Measurements from ENCODE around the gene CPA3. TPM values are rescaled to one million over a fixed set of nuclear protein-coding genes. Genes with fewer than 3 reads are reported as not detected.

CPA3 gene
- total RNA-seq, 1 experiment from 2014 or later: not detected

DNA sequence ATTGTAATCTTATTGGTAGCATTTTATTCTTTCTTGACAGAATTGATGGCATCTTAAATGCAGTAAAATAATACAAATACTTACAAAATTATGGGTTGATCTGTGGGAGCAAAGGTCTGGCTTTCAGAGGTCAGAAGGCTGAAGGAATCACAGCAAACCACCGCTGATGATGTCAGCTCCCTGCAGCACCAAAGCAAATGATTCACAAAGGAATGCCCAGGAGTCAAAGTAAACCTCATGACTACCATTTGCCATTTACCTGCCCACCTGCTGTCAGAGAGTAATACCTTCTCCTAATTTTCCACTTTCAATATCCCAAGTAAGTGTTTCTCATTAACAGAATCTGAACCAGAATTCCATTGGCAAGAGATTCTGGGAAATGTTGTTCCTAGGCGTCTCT is 46.1 kb downstream of the CPA3 start:
- Histone ChIP-seq H3K36me3 (ENCODE audit: insufficient read depth, low read length) (no peaks in the 10 kb centered on the region), H3K4me1 (ENCODE audit: low read length) (no peaks in the 10 kb centered on the region), H3K79me2 (ENCODE audit: low read length) (no peaks in the 10 kb centered on the region), H3K27ac (ENCODE audit: low read length) (no peak overlapping the region), H4K20me1 (ENCODE audit: insufficient read depth, low read depth, low read length) (no peaks in the 10 kb centered on the region), H3K27me3 (ENCODE audit: low read length) (no peaks in the 10 kb centered on the region), H3K4me2 (ENCODE audit: low read depth, low read length, poor library complexity, severe bottlenecking) (no peak overlapping the region), H3K9me3 (ENCODE audit: low read length) (no peaks in the 10 kb centered on the region), H2AFZ (ENCODE audit: low read length) (no peak overlapping the region), H3K9me2 (replicated peaks; ENCODE audit: insufficient read depth, low read length) (no peaks in the 10 kb centered on the region), H3K4me3 (ENCODE audit: low read length) (no peak overlapping the region), H3K9ac (ENCODE audit: low read length) (no peak overlapping the region)
- no peak for DNase-seq

DNA sequence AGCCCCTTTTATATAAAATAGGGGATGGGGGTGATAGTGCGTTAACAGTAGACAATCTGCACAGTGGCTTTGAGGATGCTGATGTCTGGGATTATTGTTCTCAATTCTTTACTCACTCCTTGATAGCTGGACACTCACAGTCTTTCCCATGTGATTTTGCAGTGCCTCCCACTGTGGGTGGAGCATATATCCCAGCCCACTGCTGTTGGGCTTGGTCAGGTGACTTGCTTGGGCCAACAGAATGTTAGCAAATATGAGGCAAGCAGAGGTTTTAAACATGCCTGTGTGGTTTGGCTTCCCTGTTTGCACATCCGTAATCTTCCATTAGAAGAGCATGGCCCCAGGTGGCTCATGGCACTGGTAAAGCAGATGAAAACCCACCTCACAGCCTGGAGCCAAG is 46.5 kb downstream of the CPA3 start:
- no peaks in the 10 kb centered on the region for H3K36me3 ChIP-seq (ENCODE audit: insufficient read depth, low read length)
- no peaks in the 10 kb centered on the region for H4K20me1 ChIP-seq (ENCODE audit: insufficient read depth, low read depth, low read length)
- H2AFZ ChIP-seq (ENCODE audit: low read length): no peak overlapping the region
- no peak for DNase-seq
- no peaks in the 10 kb centered on the region for H3K27me3 ChIP-seq (ENCODE audit: low read length)
- H3K4me3 ChIP-seq (ENCODE audit: low read length): no peak overlapping the region
- no peaks in the 10 kb centered on the region for H3K9me2 ChIP-seq (replicated peaks; ENCODE audit: insufficient read depth, low read length)
- H3K79me2 ChIP-seq (ENCODE audit: low read length): no peaks in the 10 kb centered on the region
- no peaks in the 10 kb centered on the region for H3K4me1 ChIP-seq (ENCODE audit: low read length)
- H3K9ac ChIP-seq (ENCODE audit: low read length): no peak overlapping the region
- H3K27ac ChIP-seq (ENCODE audit: low read length): no peak overlapping the region
- H3K9me3 ChIP-seq (ENCODE audit: low read length): no peaks in the 10 kb centered on the region
- H3K4me2 ChIP-seq (ENCODE audit: low read depth, low read length, poor library complexity, severe bottlenecking): no peak overlapping the region

DNA sequence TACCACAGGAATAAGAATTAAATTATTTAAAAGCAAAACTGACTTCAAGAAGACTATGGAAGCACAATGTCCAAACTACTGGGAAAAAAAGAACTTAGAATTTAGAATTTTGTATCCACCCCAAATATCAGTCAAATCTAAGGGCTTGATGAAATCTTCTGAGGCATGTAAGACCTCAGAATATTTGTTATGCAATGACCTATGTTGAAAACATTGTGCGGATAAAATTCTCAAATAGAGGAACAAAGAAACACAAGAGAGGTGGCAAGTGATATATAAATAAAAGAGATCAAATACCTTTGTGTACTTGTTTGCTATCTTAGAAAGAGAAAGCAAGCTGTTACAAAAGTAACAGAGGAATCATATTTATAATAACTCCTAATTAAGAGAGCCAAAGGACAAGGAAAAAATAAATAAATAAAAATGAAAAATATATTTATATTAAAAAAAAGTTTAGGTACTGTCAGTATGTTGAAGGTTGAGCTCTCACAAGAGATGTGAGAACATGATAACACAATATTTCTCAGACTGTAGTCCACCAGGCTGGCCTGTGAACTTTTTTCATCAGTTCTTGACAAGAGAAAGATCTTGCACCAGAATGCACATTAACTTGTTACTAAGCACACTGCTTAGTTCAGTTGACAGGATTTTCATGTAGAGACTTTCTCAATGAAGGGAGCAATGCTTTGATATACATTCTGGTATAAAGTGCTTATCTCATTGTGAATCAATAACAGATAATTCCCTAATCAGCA is 50.0 kb downstream of the CPA3 start:
- Histone ChIP-seq H3K4me3 (ENCODE audit: low read length) (no peak overlapping the region), H3K36me3 (ENCODE audit: insufficient read depth, low read length) (no peaks in the 10 kb centered on the region), H3K4me2 (ENCODE audit: low read depth, low read length, poor library complexity, severe bottlenecking) (no peak overlapping the region), H3K4me1 (ENCODE audit: low read length) (no peaks in the 10 kb centered on the region), H3K79me2 (ENCODE audit: low read length) (no peaks in the 10 kb centered on the region), H3K27ac (ENCODE audit: low read length) (no peak overlapping the region), H3K9ac (ENCODE audit: low read length) (no peak overlapping the region), H3K9me3 (ENCODE audit: low read length) (no peaks in the 10 kb centered on the region), H3K9me2 (replicated peaks; ENCODE audit: insufficient read depth, low read length) (no peaks in the 10 kb centered on the region), H3K27me3 (ENCODE audit: low read length) (no peaks in the 10 kb centered on the region), H2AFZ (ENCODE audit: low read length) (no peak overlapping the region), H4K20me1 (ENCODE audit: insufficient read depth, low read depth, low read length) (no peaks in the 10 kb centered on the region)
- no peak for DNase-seq

DNA sequence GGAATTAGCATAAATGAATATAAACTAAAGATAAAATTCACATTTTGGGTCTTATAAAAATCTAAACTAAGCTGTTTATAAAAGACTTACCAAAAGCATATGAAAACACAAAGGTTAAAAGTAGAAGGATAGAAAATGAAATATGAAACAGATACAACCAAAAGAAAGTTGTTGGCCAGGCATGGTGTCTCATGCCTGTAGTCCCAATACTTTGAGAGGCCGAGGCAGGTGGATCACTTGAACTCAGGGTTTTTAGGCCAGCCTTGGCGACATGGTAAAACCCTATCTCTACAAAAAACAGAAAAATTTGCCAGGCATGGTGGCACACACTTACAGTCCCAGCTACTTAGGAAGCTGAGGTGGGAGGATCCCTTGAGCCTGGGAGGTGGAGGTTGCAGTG is 51.0 kb downstream of the CPA3 start:
- no peak overlapping the region for H3K9ac ChIP-seq (ENCODE audit: low read length)
- no peaks in the 10 kb centered on the region for H3K27me3 ChIP-seq (ENCODE audit: low read length)
- no peak overlapping the region for H3K27ac ChIP-seq (ENCODE audit: low read length)

DNA sequence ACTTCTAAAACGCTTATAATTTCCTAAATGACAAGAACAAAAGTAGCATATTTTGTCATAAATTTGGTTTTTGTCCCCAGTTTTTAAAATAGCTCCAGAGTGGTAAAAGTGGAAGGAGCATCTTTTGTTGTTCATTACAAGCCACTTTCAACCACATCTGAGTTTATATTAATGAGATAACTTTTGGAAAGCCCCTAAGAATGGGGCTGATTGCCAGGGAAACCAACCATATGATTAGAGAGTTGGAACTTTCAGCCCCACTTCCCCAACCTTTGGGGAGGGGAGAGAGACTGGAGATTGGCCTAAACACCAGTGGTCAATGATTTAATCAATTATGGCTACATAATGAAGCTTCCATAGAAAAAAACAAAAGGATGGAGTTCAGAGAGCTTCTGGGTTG is 57.4 kb downstream of the CPA3 start:
- no peaks in the 10 kb centered on the region for H3K9me2 ChIP-seq (replicated peaks; ENCODE audit: insufficient read depth, low read length)
- H3K27me3 ChIP-seq (ENCODE audit: low read length): no peaks in the 10 kb centered on the region
- H3K4me2 ChIP-seq (ENCODE audit: low read depth, low read length, poor library complexity, severe bottlenecking): no peak overlapping the region
- H3K4me3 ChIP-seq (ENCODE audit: low read length): no peak overlapping the region
- H3K79me2 ChIP-seq (ENCODE audit: low read length): no peaks in the 10 kb centered on the region
- H3K27ac ChIP-seq (ENCODE audit: low read length): no peak overlapping the region
- H4K20me1 ChIP-seq (ENCODE audit: insufficient read depth, low read depth, low read length): no peaks in the 10 kb centered on the region
- no peaks in the 10 kb centered on the region for H3K36me3 ChIP-seq (ENCODE audit: insufficient read depth, low read length)
- no peaks in the 10 kb centered on the region for H3K9me3 ChIP-seq (ENCODE audit: low read length)
- DNase-seq: no peak
- H2AFZ ChIP-seq (ENCODE audit: low read length): no peak overlapping the region
- no peak overlapping the region for H3K9ac ChIP-seq (ENCODE audit: low read length)
- H3K4me1 ChIP-seq (ENCODE audit: low read length): no peaks in the 10 kb centered on the region

More for the DNA sequence above, 51.0 kb downstream of the CPA3 start:
- Histone ChIP-seq H3K9me3 (ENCODE audit: low read length) (no peaks in the 10 kb centered on the region), H3K4me3 (ENCODE audit: low read length) (no peak overlapping the region), H3K4me1 (ENCODE audit: low read length) (no peaks in the 10 kb centered on the region), H3K9me2 (replicated peaks; ENCODE audit: insufficient read depth, low read length) (no peaks in the 10 kb centered on the region), H2AFZ (ENCODE audit: low read length) (no peak overlapping the region), H3K79me2 (ENCODE audit: low read length) (no peaks in the 10 kb centered on the region), H3K4me2 (ENCODE audit: low read depth, low read length, poor library complexity, severe bottlenecking) (no peak overlapping the region), H4K20me1 (ENCODE audit: insufficient read depth, low read depth, low read length) (no peaks in the 10 kb centered on the region), H3K36me3 (ENCODE audit: insufficient read depth, low read length) (no peaks in the 10 kb centered on the region)
- DNase-seq: no peak

DNA sequence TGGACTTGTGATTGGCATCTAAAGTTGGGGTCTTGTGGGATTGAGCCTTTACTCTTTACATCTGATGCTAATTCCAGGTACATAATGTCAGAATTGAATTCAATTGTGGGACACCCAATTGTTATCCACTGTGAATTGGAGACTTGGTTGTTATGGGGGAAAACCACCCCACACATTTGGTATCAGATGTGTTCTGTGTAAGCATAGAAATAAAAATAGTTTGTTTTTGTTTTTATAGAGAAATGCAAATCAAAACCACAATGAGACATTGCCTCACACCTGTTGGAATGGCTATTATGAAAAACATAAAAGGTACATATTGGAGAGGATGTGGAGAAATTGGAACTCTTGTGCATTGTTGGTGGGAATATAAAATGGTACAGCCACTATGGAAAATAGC is 58.5 kb downstream of the CPA3 start:
- Histone ChIP-seq H3K4me2 (ENCODE audit: low read depth, low read length, poor library complexity, severe bottlenecking) (no peak overlapping the region), H3K27ac (ENCODE audit: low read length) (no peak overlapping the region), H3K79me2 (ENCODE audit: low read length) (no peaks in the 10 kb centered on the region), H3K27me3 (ENCODE audit: low read length) (no peaks in the 10 kb centered on the region), H3K4me3 (ENCODE audit: low read length) (no peak overlapping the region), H2AFZ (ENCODE audit: low read length) (no peak overlapping the region), H3K9me3 (ENCODE audit: low read length) (no peaks in the 10 kb centered on the region), H3K4me1 (ENCODE audit: low read length) (no peaks in the 10 kb centered on the region), H4K20me1 (ENCODE audit: insufficient read depth, low read depth, low read length) (no peaks in the 10 kb centered on the region), H3K9me2 (replicated peaks; ENCODE audit: insufficient read depth, low read length) (no peaks in the 10 kb centered on the region), H3K36me3 (ENCODE audit: insufficient read depth, low read length) (no peaks in the 10 kb centered on the region), H3K9ac (ENCODE audit: low read length) (no peak overlapping the region)
- no peak for DNase-seq

DNA sequence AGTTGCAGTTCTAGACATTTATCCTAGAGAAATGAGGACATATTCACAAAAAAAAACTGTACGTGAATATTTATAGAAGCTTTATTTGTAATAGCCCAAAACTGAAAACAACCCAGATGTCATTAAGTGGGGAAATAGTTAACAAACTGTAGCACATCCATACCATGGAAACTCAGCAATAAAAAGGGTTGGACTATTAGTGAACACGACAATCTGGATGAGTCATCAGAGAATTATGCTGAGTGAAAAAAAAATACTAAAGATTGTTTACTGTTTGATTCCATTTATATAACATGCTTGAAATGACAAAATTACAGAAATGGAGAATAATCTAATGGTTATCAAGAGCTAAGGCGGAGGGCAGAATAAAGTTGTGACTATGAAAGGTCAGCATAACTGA is 59.5 kb downstream of the CPA3 start:
- no peak overlapping the region for H3K27ac ChIP-seq (ENCODE audit: low read length)
- H3K79me2 ChIP-seq (ENCODE audit: low read length): no peaks in the 10 kb centered on the region
- no peak overlapping the region for H3K4me2 ChIP-seq (ENCODE audit: low read depth, low read length, poor library complexity, severe bottlenecking)
- H3K27me3 ChIP-seq (ENCODE audit: low read length): no peaks in the 10 kb centered on the region
- H3K4me1 ChIP-seq (ENCODE audit: low read length): no peaks in the 10 kb centered on the region
- no peak overlapping the region for H3K9ac ChIP-seq (ENCODE audit: low read length)
- no peaks in the 10 kb centered on the region for H3K36me3 ChIP-seq (ENCODE audit: insufficient read depth, low read length)
- no peak for DNase-seq
- H4K20me1 ChIP-seq (ENCODE audit: insufficient read depth, low read depth, low read length): no peaks in the 10 kb centered on the region
- H2AFZ ChIP-seq (ENCODE audit: low read length): no peak overlapping the region
- no peaks in the 10 kb centered on the region for H3K9me3 ChIP-seq (ENCODE audit: low read length)
- no peaks in the 10 kb centered on the region for H3K9me2 ChIP-seq (replicated peaks; ENCODE audit: insufficient read depth, low read length)
- H3K4me3 ChIP-seq (ENCODE audit: low read length): no peak overlapping the region

DNA sequence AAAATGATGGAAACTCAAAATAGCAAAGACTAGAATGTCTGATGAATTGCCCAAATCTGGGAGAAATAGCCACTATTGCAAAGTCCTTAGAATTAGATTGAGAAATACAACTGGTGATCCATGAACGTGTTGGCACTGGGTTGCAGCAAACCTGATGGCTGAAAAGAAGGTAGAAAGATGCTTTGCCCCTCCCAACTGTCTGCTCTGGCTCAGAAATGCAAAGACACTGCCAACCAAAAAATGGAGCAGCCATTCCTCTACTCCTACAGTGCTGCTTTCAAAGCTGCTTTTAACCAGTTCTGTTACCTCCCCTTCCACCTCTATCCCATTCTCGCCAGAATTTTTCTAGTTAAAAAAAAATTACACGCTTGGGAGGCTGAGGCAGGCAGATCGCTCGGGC is 60.7 kb downstream of the CPA3 start:
- no peak overlapping the region for H3K4me2 ChIP-seq (ENCODE audit: low read depth, low read length, poor library complexity, severe bottlenecking)
- no peaks in the 10 kb centered on the region for H3K79me2 ChIP-seq (ENCODE audit: low read length)
- H3K27me3 ChIP-seq (ENCODE audit: low read length): no peaks in the 10 kb centered on the region
- no peaks in the 10 kb centered on the region for H3K4me1 ChIP-seq (ENCODE audit: low read length)
- no peak overlapping the region for H3K27ac ChIP-seq (ENCODE audit: low read length)
- H3K9me3 ChIP-seq (ENCODE audit: low read length): no peaks in the 10 kb centered on the region
- DNase-seq: no peak
- no peak overlapping the region for H2AFZ ChIP-seq (ENCODE audit: low read length)
- H3K4me3 ChIP-seq (ENCODE audit: low read length): no peak overlapping the region
- H4K20me1 ChIP-seq (ENCODE audit: insufficient read depth, low read depth, low read length): no peaks in the 10 kb centered on the region
- no peaks in the 10 kb centered on the region for H3K36me3 ChIP-seq (ENCODE audit: insufficient read depth, low read length)
- H3K9me2 ChIP-seq (replicated peaks; ENCODE audit: insufficient read depth, low read length): no peaks in the 10 kb centered on the region
- no peak overlapping the region for H3K9ac ChIP-seq (ENCODE audit: low read length)

Measured in Karpas-422 (cell line).